Rectal smooth muscle tissue (tissue), 1 donor: ENCODE data around the gene ASPG.

Experiments used
- H3K27ac ChIP-seq: one replicate; pipeline ENCODE4 v1.7.0; 2013; ENCODE audit warnings: low read depth, low read length, inconsistent platforms
- H3K27me3 ChIP-seq: one replicate; pipeline ENCODE4 v1.7.0; 2013; ENCODE audit warnings: low read length; ENCODE audit not compliant: control insufficient read depth, insufficient read depth
- H3K36me3 ChIP-seq: one replicate; pipeline ENCODE4 v1.7.0; 2013; ENCODE audit warnings: low read length; ENCODE audit not compliant: control insufficient read depth, insufficient read depth
- H3K4me1 ChIP-seq: one replicate; pipeline ENCODE4 v1.7.0; 2013; ENCODE audit warnings: low read length; ENCODE audit not compliant: control insufficient read depth, insufficient read depth
- H3K4me3 ChIP-seq: one replicate; pipeline ENCODE4 v1.7.0; 2013; ENCODE audit warnings: low read length
- H3K9ac ChIP-seq: one replicate; pipeline ENCODE4 v1.7.0; 2013; ENCODE audit warnings: low read length

Gene ASPG

GRCh38 chr14:104098272-104099095 lies 13.0 kb downstream of the ASPG start:
- no peak overlapping the region for H3K27ac ChIP-seq
- H3K27me3 ChIP-seq = peaks cover 5% of the 10 kb centered on the region
- no peak overlapping the region for H3K9ac ChIP-seq
- no peaks in the 10 kb centered on the region for H3K4me1 ChIP-seq
- no peaks in the 10 kb centered on the region for H3K36me3 ChIP-seq
- no peak overlapping the region for H3K4me3 ChIP-seq

- Histone ChIP-seq H3K4me1 (no peaks in the 10 kb centered on the region), H3K27me3 (peaks cover 2% of the 10 kb centered on the region), H3K27ac (no peak overlapping the region), H3K4me3 (no peak overlapping the region), H3K9ac (no peak overlapping the region), H3K36me3 (no peaks in the 10 kb centered on the region)
Observed at GRCh38 chr14:104099096-104100041, 13.9 kb downstream of the ASPG start.

DNA sequence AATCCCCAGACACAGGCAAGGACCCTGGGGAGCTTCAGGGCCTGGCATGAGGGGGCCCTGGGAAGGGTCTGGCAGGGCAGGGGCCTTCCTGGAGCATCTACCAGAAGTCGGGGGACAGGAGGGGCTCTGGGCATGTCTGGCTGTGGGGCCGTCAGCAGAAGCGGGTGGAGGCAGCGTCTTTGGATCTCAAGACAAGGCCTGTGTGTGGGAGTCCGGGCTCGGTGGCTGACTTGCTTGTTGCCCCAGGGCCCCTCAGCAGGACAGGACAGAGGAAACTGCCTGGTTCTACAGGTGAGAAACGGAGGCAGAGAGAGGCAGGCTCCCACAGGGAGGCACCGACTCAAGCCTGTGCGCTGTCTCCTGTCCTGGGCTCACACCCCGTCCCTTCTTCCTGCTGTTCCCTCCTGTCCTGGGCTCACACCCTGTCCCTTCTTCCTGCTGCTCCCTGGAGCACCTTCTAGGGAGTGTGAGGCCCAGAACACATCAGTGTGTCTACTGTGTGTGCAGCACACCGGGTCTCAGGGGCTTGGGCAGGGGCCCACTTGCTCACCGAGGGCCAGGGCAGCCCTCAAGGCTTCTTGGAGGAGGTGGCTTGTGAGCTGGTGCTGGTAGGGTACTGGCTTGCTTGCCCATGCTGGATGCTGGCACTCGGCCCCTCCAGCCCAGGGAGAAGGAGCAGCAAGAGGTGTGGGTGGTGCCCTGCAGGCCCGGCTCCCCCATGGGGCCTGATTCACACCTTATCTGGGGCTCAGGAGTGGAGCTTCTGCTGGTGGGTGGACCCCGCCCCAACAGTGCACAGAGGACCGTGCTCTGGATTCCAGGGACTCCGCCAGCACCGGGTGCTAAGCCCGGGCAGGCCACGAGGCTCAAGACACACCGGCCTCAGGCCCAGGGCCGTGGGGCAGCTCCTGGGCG lies 14.9 kb downstream of the ASPG start:
- Histone ChIP-seq H3K27ac (no peak overlapping the region), H3K4me1 (no peaks in the 10 kb centered on the region), H3K9ac (no peak overlapping the region), H3K4me3 (no peak overlapping the region), H3K36me3 (no peaks in the 10 kb centered on the region), H3K27me3 (no peaks in the 10 kb centered on the region)

- no peak overlapping the region for H3K4me3 ChIP-seq
- no peak overlapping the region for H3K27ac ChIP-seq
- no peak overlapping the region for H3K9ac ChIP-seq
- no peaks in the 10 kb centered on the region for H3K36me3 ChIP-seq
- no peaks in the 10 kb centered on the region for H3K27me3 ChIP-seq
- no peaks in the 10 kb centered on the region for H3K4me1 ChIP-seq
Observed at GRCh38 chr14:104101086-104101621, 15.7 kb downstream of the ASPG start.

GRCh38 chr14:104101651-104102281 lies 16.3 kb downstream of the ASPG start:
- H3K27me3 ChIP-seq = no peaks in the 10 kb centered on the region
- H3K9ac ChIP-seq = no peak overlapping the region
- H3K4me3 ChIP-seq = no peak overlapping the region
- H3K4me1 ChIP-seq = no peaks in the 10 kb centered on the region
- no peak overlapping the region for H3K27ac ChIP-seq
- no peaks in the 10 kb centered on the region for H3K36me3 ChIP-seq

- Histone ChIP-seq H3K9ac (no peak overlapping the region), H3K4me1 (no peaks in the 10 kb centered on the region), H3K36me3 (no peaks in the 10 kb centered on the region), H3K27ac (no peak overlapping the region), H3K4me3 (no peak overlapping the region), H3K27me3 (no peaks in the 10 kb centered on the region)
Observed at GRCh38 chr14:104102282-104102914, 16.9 kb downstream of the ASPG start.

GRCh38 chr14:104103061-104103445 lies 17.6 kb downstream of the ASPG start:
- H3K36me3 ChIP-seq = no peaks in the 10 kb centered on the region
- H3K4me1 ChIP-seq = no peaks in the 10 kb centered on the region
- H3K27me3 ChIP-seq = no peaks in the 10 kb centered on the region
- no peak overlapping the region for H3K9ac ChIP-seq
- no peak overlapping the region for H3K27ac ChIP-seq
- no peak overlapping the region for H3K4me3 ChIP-seq

- H3K36me3 ChIP-seq = no peaks in the 10 kb centered on the region
- no peak overlapping the region for H3K4me3 ChIP-seq
- no peaks in the 10 kb centered on the region for H3K4me1 ChIP-seq
- no peak overlapping the region for H3K9ac ChIP-seq
- H3K27me3 ChIP-seq = no peaks in the 10 kb centered on the region
- H3K27ac ChIP-seq = no peak overlapping the region
Observed at GRCh38 chr14:104103446-104104075, 18.1 kb downstream of the ASPG start.

- Histone ChIP-seq H3K4me3 (no peak overlapping the region), H3K9ac (no peak overlapping the region), H3K27me3 (no peaks in the 10 kb centered on the region), H3K27ac (no peak overlapping the region), H3K36me3 (no peaks in the 10 kb centered on the region), H3K4me1 (no peaks in the 10 kb centered on the region)
Observed at GRCh38 chr14:104104076-104104901, 18.8 kb downstream of the ASPG start.

DNA sequence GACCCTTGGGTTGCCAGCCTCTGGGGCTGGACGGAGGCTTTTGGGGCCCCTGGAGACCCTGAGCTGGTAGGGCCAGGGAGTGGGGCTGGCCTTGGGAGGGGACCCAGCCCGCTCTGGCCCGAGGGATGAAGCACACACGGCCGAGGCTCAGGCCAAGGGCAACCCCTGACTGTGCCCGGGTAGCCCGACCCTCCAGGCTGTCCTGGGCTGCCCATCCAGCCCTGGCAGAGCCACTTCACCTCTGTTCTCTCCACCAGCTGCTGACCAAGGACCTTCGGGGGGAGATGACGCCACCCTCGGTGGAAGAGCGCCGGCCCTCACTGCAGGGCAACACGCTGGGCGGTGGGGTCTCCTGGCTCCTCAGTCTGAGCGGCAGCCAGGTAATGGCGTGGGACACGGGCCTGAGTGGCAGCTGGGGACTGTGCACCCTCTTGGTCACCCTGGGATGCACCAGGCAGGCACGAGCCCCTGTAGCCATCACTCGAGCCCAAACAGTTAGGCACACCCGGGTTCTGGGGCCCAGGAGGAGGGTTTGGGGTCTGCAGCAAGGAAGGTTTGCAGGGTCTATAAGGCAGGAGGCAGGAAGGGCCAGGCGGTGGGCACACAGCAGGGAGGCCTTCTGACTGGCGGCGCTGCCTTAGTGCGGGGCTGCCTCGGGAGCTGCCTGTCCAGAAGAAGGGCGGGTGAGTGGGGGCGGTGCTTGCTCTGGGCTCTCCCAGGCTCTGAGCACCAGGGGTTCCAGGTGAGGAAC lies 19.7 kb downstream of the ASPG start:
- no peaks in the 10 kb centered on the region for H3K36me3 ChIP-seq
- no peaks in the 10 kb centered on the region for H3K27me3 ChIP-seq
- no peak overlapping the region for H3K9ac ChIP-seq
- H3K27ac ChIP-seq = no peak overlapping the region
- H3K4me1 ChIP-seq = no peaks in the 10 kb centered on the region
- H3K4me3 ChIP-seq = no peak overlapping the region
